ENCODE measurements around the gene DUSP22. TPM values are rescaled to one million over a fixed set of nuclear protein-coding genes. Genes with fewer than 3 reads are reported as not detected.

DUSP22 gene
- total and polyA plus RNA-seq, 2 of the 8 experiments (the other 6 are each of a cell fraction or from before 2014, with no cell fraction given): 15.5 to 32.4 TPM

DNA sequence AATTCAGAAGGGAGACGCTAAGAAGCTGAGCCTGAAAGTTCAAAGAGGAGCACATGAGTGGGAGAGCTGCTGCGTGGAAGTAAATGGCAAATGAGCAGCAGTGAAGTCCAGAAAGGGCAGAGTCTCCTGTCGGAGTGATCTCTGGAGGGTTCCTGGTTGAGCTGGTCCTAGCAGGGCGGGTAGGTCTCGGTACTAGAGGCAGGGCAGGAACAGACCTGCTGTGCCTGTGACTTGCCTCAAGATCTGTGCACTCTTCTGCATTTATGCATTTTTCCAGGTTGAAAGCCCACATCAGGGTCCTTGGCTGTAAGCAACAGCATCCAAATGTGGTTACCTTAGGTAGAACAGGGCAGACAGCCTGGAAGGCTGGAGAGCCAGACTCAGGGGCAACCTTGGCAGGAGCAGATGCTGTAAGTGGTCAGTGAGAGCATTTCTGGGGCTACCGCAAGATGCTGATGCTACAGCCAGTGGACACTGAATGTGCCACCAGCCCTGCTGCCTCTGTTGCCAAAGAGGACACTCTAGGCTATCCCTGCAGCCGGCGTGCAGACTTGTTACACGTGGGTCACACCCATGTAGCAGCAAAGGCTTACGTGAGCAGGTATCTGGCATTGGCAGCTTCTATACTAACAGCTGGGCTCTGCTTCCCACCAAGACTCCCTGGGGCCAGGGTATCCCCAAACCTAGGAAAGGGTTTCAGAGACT lies 8.4 kb downstream of the DUSP22 start:
- FAIRE-seq: no peak

More for the DNA sequence above, 8.4 kb downstream of the DUSP22 start:
- no peak overlapping the region for H3K4me3 ChIP-seq (ENCODE audit: extremely low read depth in 1 of 4, insufficient read depth in 2 of 4, low read depth in 3 of 4, low read length in 4 of 4)
- H3K79me1 ChIP-seq (ENCODE audit: low read depth, low read length): peaks cover 5% of the 10 kb centered on the region; the same call in 1 of the 2 replicates
- no peak for DNase-seq (ENCODE audit: low read depth in 1 of 2, low spot score in 2 of 2)
- H2AFZ ChIP-seq (ENCODE audit: low read length): no peak overlapping the region
- no peak overlapping the region for H2AK5ac ChIP-seq (ENCODE audit: low read depth, low read length)
- no peak overlapping the region; the same call in 1 of the 2 replicates for H2BK5ac ChIP-seq (ENCODE audit: low read depth, low read length)
- no peaks in the 10 kb centered on the region; a peak in 1 of 8 replicates for H3K36me3 ChIP-seq (ENCODE audit: control insufficient read depth in 2 of 4, insufficient read depth in 4 of 4, low read length in 3 of 4)
- no peak overlapping the region for H3K27ac ChIP-seq (ENCODE audit: low read depth, low read length)
- TF ChIP-seq TAF1 (IDR thresholded peaks at IDR 0.05; ENCODE audit: low read depth, low read length) (no peak), FOSL1 (IDR thresholded peaks at IDR 0.05; ENCODE audit: insufficient read depth, low read depth, low read length) (no peak), CBX8 (IDR thresholded peaks at IDR 0.05; ENCODE audit: borderline replicate concordance, low read depth, low read length) (no peak), MAFK (IDR thresholded peaks at IDR 0.05; ENCODE audit: low read depth, low read length) (no peak)
- TF ChIP-seq, protein P1, sequence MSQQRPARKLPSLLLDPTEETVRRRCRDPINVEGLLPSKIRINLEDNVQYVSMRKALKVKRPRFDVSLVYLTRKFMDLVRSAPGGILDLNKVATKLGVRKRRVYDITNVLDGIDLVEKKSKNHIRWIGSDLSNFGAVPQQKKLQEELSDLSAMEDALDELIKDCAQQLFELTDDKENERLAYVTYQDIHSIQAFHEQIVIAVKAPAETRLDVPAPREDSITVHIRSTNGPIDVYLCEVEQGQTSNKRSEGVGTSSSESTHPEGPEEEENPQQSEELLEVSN (IDR thresholded peaks at IDR 0.05): no peak
- H3K23me2 ChIP-seq (ENCODE audit: low read depth, low read length): no peaks in the 10 kb centered on the region
- no peak overlapping the region for H2BK15ac ChIP-seq (ENCODE audit: low read length)
- H2BK12ac ChIP-seq (ENCODE audit: low read depth, low read length): no peak overlapping the region
- peaks cover 4 to 16% of the 10 kb centered on the region in 2 experiments; a peak in 2 of 4 replicates for H3K79me2 ChIP-seq (ENCODE audit: control insufficient read depth in 1 of 2, insufficient read depth in 2 of 2, low read length in 2 of 2)
- no peak overlapping the region for H4K5ac ChIP-seq (ENCODE audit: insufficient read length, low read depth, low read length)
- H3K56ac ChIP-seq (replicated peaks; ENCODE audit: insufficient read length, low read depth, low read length): no peak overlapping the region
- peaks cover 0 to 4% (median 2%) of the 10 kb centered on the region in 4 experiments; a peak in 5 of 7 replicates for H3K4me1 ChIP-seq (replicated peaks in 1 of 4; ENCODE audit: control insufficient read depth in 3 of 4, insufficient read depth in 4 of 4, low read length in 3 of 4)
- H3K4me2 ChIP-seq (ENCODE audit: insufficient read depth in 1 of 2, low read depth in 2 of 2, low read length in 2 of 2): no peak overlapping the region
- H2BK120ac ChIP-seq (replicated peaks; ENCODE audit: low read depth, low read length): no peak overlapping the region
- no peak overlapping the region for H2BK20ac ChIP-seq (ENCODE audit: low read length)
- H3K27me3 ChIP-seq (replicated peaks in 1 of 4; ENCODE audit: control insufficient read depth in 3 of 4, extremely low read depth in 1 of 4, insufficient read depth in 3 of 4, low read length in 3 of 4): no peaks in the 10 kb centered on the region
- H3K18ac ChIP-seq (ENCODE audit: extremely low read depth, low read length): no peak overlapping the region
- H4K20me1 ChIP-seq (replicated peaks in 1 of 2; ENCODE audit: control insufficient read depth in 1 of 2, insufficient read depth in 2 of 2, low read length in 2 of 2): peaks cover 0 to 2% of the 10 kb centered on the region in 2 experiments
- H3K14ac ChIP-seq (ENCODE audit: insufficient read length): no peak overlapping the region
- no peak overlapping the region for H4K91ac ChIP-seq (replicated peaks; ENCODE audit: insufficient read length, low read length)
- H3K9ac ChIP-seq (replicated peaks in 1 of 4; ENCODE audit: extremely low read depth in 1 of 4, low read depth in 3 of 4, low read length in 3 of 4): no peak overlapping the region
- no peak overlapping the region for H3K4ac ChIP-seq (replicated peaks; ENCODE audit: insufficient read length, low read depth, low read length)
- CTCF ChIA-PET (ENCODE audit: partially characterized antibody): interaction anchor here (1.3 to 1.6 kb wide), 3 partner anchors 9 to 108 kb away, joined by 3 to 7 read pairs (median 3); no protein-coding TSS in a partner anchor
- peaks cover 52 to 84% of the 10 kb centered on the region in 2 experiments for H3K9me3 ChIP-seq (ENCODE audit: insufficient read depth in 2 of 2, low read depth in 1 of 2, low read length in 1 of 2)
- H3K23ac ChIP-seq (ENCODE audit: insufficient read length): no peak overlapping the region
- POLR2A ChIA-PET (ENCODE audit: partially characterized antibody): no interaction called here
- no peak overlapping the region for H4K8ac ChIP-seq (ENCODE audit: extremely low read depth, insufficient read depth, low read length)
- 86% methylated on average over 10 of the region's 10 CpGs; no CpG with 5 or more reads in 1 of the 2 experiments for WGBS, 2 experiments (ENCODE audit: extremely low coverage in 1 of 2, insufficient coverage in 1 of 2, insufficient read length in 1 of 2, insufficient replicate concordance in 2 of 2, low coverage in 1 of 2, low lambda C conversion rate in 2 of 2, missing lambda C conversion rate in 1 of 2)
